GM19452 (cell line): Measurements from ENCODE around the gene RFXAP.
"Not testable (repeated sequence)": the region's sequence is repeated elsewhere in the genome, so short reads cannot be mapped to it uniquely, and the experiment has no call there.

Source experiments
- ATAC-seq: cut with Tn5 transposase; IDR thresholded peaks from one replicate; pipeline ENCODE4 v1.9.1; 2021; ENCODE audit not compliant: unreplicated experiment

The RFXAP gene

GRCh38 chr13:36818804-36819738, at the start of gene RFXAP:
Gene RFXAP, plus strand, starts transcription at chr13:36819222. Its CDS starts 136 bp downstream, at chr13:36819358.
- peak; percentile 90 for ATAC-seq

GRCh38 chr13:36769545-36769944, 49.5 kb upstream of the RFXAP start:
- no peak for ATAC-seq

GRCh38 chr13:36770741-36771140, 48.3 kb upstream of the RFXAP start:
- ATAC-seq: no peak

- no peak for ATAC-seq
Observed at GRCh38 chr13:36772853-36773252, 46.2 kb upstream of the RFXAP start.

- ATAC-seq: no peak
Observed at GRCh38 chr13:36774931-36775330, 44.1 kb upstream of the RFXAP start.

- no peak for ATAC-seq
Observed at GRCh38 chr13:36776175-36776574, 42.8 kb upstream of the RFXAP start.

- no peak for ATAC-seq
Observed at GRCh38 chr13:36778083-36778671, 40.8 kb upstream of the RFXAP start.

GRCh38 chr13:36783890-36784289, 35.1 kb upstream of the RFXAP start:
- no peak for ATAC-seq

- ATAC-seq: not testable (repeated sequence)
Observed at GRCh38 chr13:36786175-36786574, 32.8 kb upstream of the RFXAP start.

- no peak for ATAC-seq
Observed at GRCh38 chr13:36787181-36787580, 31.8 kb upstream of the RFXAP start.

- no peak for ATAC-seq
Observed at GRCh38 chr13:36788276-36788675, 30.7 kb upstream of the RFXAP start.

- no peak for ATAC-seq
Observed at GRCh38 chr13:36789061-36789460, 30.0 kb upstream of the RFXAP start.

GRCh38 chr13:36789730-36790129, 29.3 kb upstream of the RFXAP start:
- no peak for ATAC-seq

- ATAC-seq: no peak
Observed at GRCh38 chr13:36794706-36795105, 24.3 kb upstream of the RFXAP start.

GRCh38 chr13:36795463-36795862, 23.6 kb upstream of the RFXAP start:
- no peak for ATAC-seq

- no peak for ATAC-seq
Observed at GRCh38 chr13:36796052-36796451, 23.0 kb upstream of the RFXAP start.

- no peak for ATAC-seq
Observed at GRCh38 chr13:36801035-36801434, 18.0 kb upstream of the RFXAP start.

GRCh38 chr13:36804588-36804987, 14.4 kb upstream of the RFXAP start:
- no peak for ATAC-seq

GRCh38 chr13:36806102-36806501, 12.9 kb upstream of the RFXAP start:
- no peak for ATAC-seq

GRCh38 chr13:36807616-36808015, 11.4 kb upstream of the RFXAP start:
- ATAC-seq: no peak

- ATAC-seq: no peak
Observed at GRCh38 chr13:36813225-36813624, 5.8 kb upstream of the RFXAP start.

GRCh38 chr13:36814465-36814864, 4.6 kb upstream of the RFXAP start:
- ATAC-seq: no peak
